Measurements from ENCODE around the gene GTF2F2. TPM values are rescaled to one million over a fixed set of nuclear protein-coding genes. Genes with fewer than 3 reads are reported as not detected.

The GTF2F2 gene
- total and polyA plus RNA-seq, 7 donors: 18.5 to 32.7 (median 28.5) TPM

DNA sequence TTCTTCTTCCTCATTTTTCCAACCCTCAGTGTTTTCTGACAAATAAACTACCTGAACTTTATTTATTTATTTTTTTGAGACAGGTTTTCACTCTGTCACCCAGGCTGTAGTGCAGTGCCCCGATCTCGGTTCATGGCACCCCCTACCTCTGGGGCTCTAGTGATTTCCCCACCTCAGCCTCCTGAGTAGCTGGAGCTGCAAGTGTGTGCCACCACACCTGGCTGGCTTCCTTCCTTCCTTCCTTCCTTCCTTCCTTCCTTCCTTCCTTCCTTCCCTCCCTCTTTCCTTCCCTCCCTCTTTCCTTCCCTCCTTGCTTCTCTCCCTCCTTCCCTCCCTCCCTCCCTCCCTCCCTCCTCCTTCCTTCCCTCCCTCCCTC is 48.2 kb downstream of the GTF2F2 start:
- DNase-seq: no peak
- Histone ChIP-seq H3K36me3 (no peaks in the 10 kb centered on the region), H3K27me3 (no peaks in the 10 kb centered on the region), H3K4me3 (no peak overlapping the region), H3K9me3 (no peaks in the 10 kb centered on the region), H3K4me1 (peaks cover 0 to 8% (median 4%) of the 10 kb centered on the region in 4 donors), H3K27ac (peak overlapping the region in 1 of 4 donors; percentile 29)
- intact Hi-C loops (cut with DNase I): no loop called here
- TF ChIP-seq CTCF (IDR thresholded peaks at IDR 0.05) (no peak), POLR2AphosphoS5 (IDR thresholded peaks at IDR 0.05) (no peak), EP300 (IDR thresholded peaks at IDR 0.05) (no peak), POLR2A (IDR thresholded peaks at IDR 0.05) (no peak)
- 14 to 64% methylated on average over 2 of the region's 2 CpGs for WGBS, 2 donors

DNA sequence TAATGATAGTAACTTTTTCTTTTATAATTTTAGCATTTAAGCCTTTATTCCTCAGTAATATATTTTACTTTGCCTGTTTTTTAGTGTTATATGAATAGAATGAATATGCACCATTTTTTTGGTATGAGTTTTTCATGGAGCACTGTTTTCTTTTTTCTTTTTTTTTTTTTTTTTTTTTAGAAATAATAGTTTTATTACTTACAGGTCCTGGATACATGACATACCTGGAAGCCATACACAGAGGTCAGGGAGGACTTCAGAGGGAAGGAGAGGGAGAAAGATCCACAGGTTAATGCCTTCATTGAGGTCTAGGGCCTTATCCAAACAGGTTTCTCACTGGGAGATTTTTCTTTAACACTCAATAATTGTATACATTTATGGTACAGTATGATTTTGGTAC is 54.2 kb downstream of the GTF2F2 start:
- Histone ChIP-seq H3K9me3 (no peaks in the 10 kb centered on the region), H3K4me1 (peaks cover 0 to 17% (median 14%) of the 10 kb centered on the region in 4 donors), H3K36me3 (no peaks in the 10 kb centered on the region), H3K27ac (no peak overlapping the region), H3K4me3 (no peak overlapping the region), H3K27me3 (no peaks in the 10 kb centered on the region)
- intact Hi-C loops (cut with DNase I): no loop called here
- DNase-seq: no peak
- TF ChIP-seq EP300 (IDR thresholded peaks at IDR 0.05) (no peak), CTCF (IDR thresholded peaks at IDR 0.05) (no peak), POLR2A (IDR thresholded peaks at IDR 0.05) (no peak), POLR2AphosphoS5 (IDR thresholded peaks at IDR 0.05) (no peak)

DNA sequence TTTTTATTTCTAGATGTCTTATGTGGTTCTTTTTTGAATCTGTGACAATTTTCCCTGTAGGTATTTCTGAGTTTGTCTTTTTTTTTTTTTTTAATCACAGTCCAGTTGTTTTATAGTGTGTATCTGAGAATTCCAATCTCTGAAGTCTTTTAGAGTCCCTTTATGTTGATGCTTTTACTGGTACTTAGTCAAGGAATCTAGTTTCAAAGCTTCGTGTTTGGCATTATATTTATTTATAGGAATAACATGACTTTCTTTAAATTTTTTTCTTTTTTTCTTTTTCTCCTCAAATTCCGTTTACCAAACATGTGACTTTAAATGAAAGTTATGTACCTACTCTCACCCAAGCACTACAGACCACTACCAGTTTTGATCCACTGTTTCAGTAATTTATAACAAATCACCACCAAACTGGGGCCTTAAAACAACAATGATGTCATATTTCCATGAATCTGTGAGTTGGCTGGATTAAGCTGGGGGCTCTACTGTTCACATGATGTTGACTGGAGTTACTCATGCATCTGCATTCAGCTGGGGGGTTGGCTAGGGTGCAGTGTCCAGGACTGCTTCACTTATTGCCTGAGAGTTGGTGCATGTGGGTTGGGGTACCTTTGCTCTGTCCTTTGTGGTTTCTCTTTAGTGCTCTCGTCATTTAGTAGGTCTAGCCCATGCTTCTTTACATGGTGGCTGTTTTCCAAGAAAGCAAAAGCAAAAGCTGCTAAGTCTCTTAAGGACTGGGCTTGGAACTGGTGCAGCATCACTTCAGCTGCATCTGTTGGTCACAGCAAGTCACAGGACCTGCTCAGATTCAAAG is 58.2 kb downstream of the GTF2F2 start:
- intact Hi-C loops (cut with DNase I): no loop called here
- H3K4me1 ChIP-seq: peaks cover 0 to 31% (median 19%) of the 10 kb centered on the region in 4 donors
- peaks cover 0 to 2% (median 0%) of the 10 kb centered on the region in 4 donors for H3K36me3 ChIP-seq
- H3K9me3 ChIP-seq: no peaks in the 10 kb centered on the region
- H3K27me3 ChIP-seq: no peaks in the 10 kb centered on the region
- no peak for TF ChIP-seq POLR2AphosphoS5 (IDR thresholded peaks at IDR 0.05)
- no peak for TF ChIP-seq POLR2A (IDR thresholded peaks at IDR 0.05)
- no peak for TF ChIP-seq EP300 (IDR thresholded peaks at IDR 0.05)
- TF ChIP-seq CTCF (IDR thresholded peaks at IDR 0.05): no peak
- peak overlapping the region in 1 of 4 donors; percentile 7 for H3K27ac ChIP-seq
- DNase-seq: no peak
- no peak overlapping the region for H3K4me3 ChIP-seq
- 63 to 66% methylated on average over 3 of the region's 3 CpGs for WGBS, 2 donors

- no peak for DNase-seq
- Histone ChIP-seq H3K9me3 (no peaks in the 10 kb centered on the region), H3K36me3 (peaks cover 0 to 8% (median 0%) of the 10 kb centered on the region in 4 donors), H3K4me3 (no peak overlapping the region), H3K27ac (no peak overlapping the region), H3K4me1 (peaks cover 0 to 35% (median 19%) of the 10 kb centered on the region in 4 donors), H3K27me3 (no peaks in the 10 kb centered on the region)
- intact Hi-C loops (cut with DNase I): no loop called here
- TF ChIP-seq POLR2AphosphoS5 (IDR thresholded peaks at IDR 0.05) (no peak), EP300 (IDR thresholded peaks at IDR 0.05) (no peak), CTCF (IDR thresholded peaks at IDR 0.05) (no peak), POLR2A (IDR thresholded peaks at IDR 0.05) (no peak)
Measured at GRCh38 chr13:45179428-45179827, 59.1 kb downstream of the GTF2F2 start.
